A549 (cell line): Measurements from ENCODE around the gene MMP8. TPM values are rescaled to one million over a fixed set of nuclear protein-coding genes. Genes with fewer than 3 reads are reported as not detected.

ENCODE experiments used
- ATAC-seq, 2 experiments: fragments of 200-7000 bp in 1 of 2; fragments of >200 bp in 1 of 2; cut with Nextera tagmentation in 1 of 2; cut with Tn5 transposase in 1 of 2; 3 replicates each; pipeline versions ENCODE4 v1.8.0 to v1.9.1; 2018 to 2020; ENCODE audit warnings: mild to moderate bottlenecking in 1 of 2, moderate library complexity in 1 of 2
- CTCF ChIA-PET: fragments of 300-600 bp; sonication (Branson Sonifier 250); formaldehyde crosslinking; extraction: SDS; loops from one replicate; lab custom pipeline; 2021; ENCODE audit warnings: antibody characterized with exemption, inconsistent platforms; lab: Yijun Ruan, JAX
- POLR2A ChIA-PET: fragments of 350-600 bp; formaldehyde crosslinking; extraction: SDS; loops from one replicate; lab custom pipeline; 2021; ENCODE audit warnings: antibody characterized with exemption, inconsistent platforms; lab: Yijun Ruan, JAX
- DNase-seq, 2 experiments: peaks; one replicate each; pipeline versions ENCODE4 v3.0.0 to v3.0.0-alpha.2; 2011 to 2016; ENCODE audit warnings: low read depth in 1 of 2, low spot score in 1 of 2
- FAIRE-seq: peaks from 2 replicates; lab custom pipeline; 2011; peaks lifted over from hg19 to GRCh38; lab: Jason Lieb, UNC
- H3K27ac ChIP-seq, 2 experiments: fragments of >200 bp; sonication (Bioruptor Twin); formaldehyde crosslinking; 3 replicates each; pipeline ENCODE4 v1.5.1; 2016 to 2017
- H3K4me1 ChIP-seq: fragments of >200 bp; sonication (Bioruptor Twin); formaldehyde crosslinking; 3 replicates; pipeline ENCODE4 v1.6.1; 2016
- H3K4me2 ChIP-seq: fragments of >200 bp; sonication (Bioruptor Twin); formaldehyde crosslinking; 3 replicates; pipeline ENCODE4 v1.6.1; 2016
- H3K4me3 ChIP-seq: fragments of >200 bp; sonication (Bioruptor Twin); formaldehyde crosslinking; 3 replicates; pipeline ENCODE4 v1.5.1; 2016
- H3K9me3 ChIP-seq: fragments of >200 bp; sonication (Bioruptor Twin); formaldehyde crosslinking; 3 replicates; pipeline ENCODE4 v1.6.1; 2016
- ATOH8 ChIP-seq: fragments of 250-450 bp; sonication (Bioruptor Pico); IDR thresholded peaks from 2 replicates; pipeline ENCODE4 v1.5.0; 2020; ENCODE audit warnings: low read depth, mild to moderate bottlenecking, moderate library complexity
- CBX8 ChIP-seq: fragments of 200-600 bp; sonication (generic); IDR thresholded peaks from 2 replicates; pipeline ENCODE4 v1.6.1; 2016
- CEBPB ChIP-seq, 2 experiments: fragments of >200 bp in 1 of 2; sonication (Bioruptor Twin) in 1 of 2; formaldehyde crosslinking in 1 of 2; IDR thresholded peaks; 2 replicates each; pipeline ENCODE4 v1.6.1; 2012 to 2016
- CHD2 ChIP-seq: fragments of 150-350 bp; IDR thresholded peaks from 2 replicates; pipeline ENCODE4 v1.6.1; 2014; ENCODE audit warnings: low read length; ENCODE audit not compliant: partially characterized antibody
- CHD4 ChIP-seq: fragments of 200-600 bp; sonication (generic); IDR thresholded peaks from 2 replicates; pipeline ENCODE4 v1.6.1; 2016; ENCODE audit warnings: antibody characterized with exemption, mild to moderate bottlenecking, borderline replicate concordance
- E2F6 ChIP-seq: IDR thresholded peaks from 2 replicates; pipeline ENCODE4 v1.6.1; 2012; ENCODE audit warnings: low read depth, borderline replicate concordance
- EHF ChIP-seq: fragments of 250-450 bp; sonication (Bioruptor Pico); IDR thresholded peaks from 2 replicates; pipeline ENCODE4 v1.5.0; 2020; ENCODE audit warnings: mild to moderate bottlenecking
- EP300 ChIP-seq, 2 experiments: fragments of >200 bp; sonication (Bioruptor Twin); formaldehyde crosslinking; IDR thresholded peaks; 2 replicates in 1 of 2; 3 replicates in 1 of 2; pipeline ENCODE4 v1.6.1; 2016 to 2017
- FOSL2 ChIP-seq, 2 experiments: fragments of 450-650 bp in 1 of 2; fragments of >200 bp in 1 of 2; sonication (Bioruptor Twin) in 1 of 2; formaldehyde crosslinking; IDR thresholded peaks; 2 replicates each; pipeline versions ENCODE4 v1.5.0 to v1.6.1; 2016 to 2020; ENCODE audit warnings: mild to moderate bottlenecking in 1 of 2, moderate library complexity in 1 of 2
- FOXS1 ChIP-seq: fragments of 250-450 bp; sonication (Bioruptor Pico); IDR thresholded peaks from 2 replicates; pipeline ENCODE4 v1.5.0; 2020; ENCODE audit warnings: mild to moderate bottlenecking, moderate library complexity
- GATA3 ChIP-seq: IDR thresholded peaks from 2 replicates; pipeline ENCODE4 v1.6.1; 2012; ENCODE audit warnings: borderline replicate concordance
- HEYL ChIP-seq: fragments of 250-450 bp; sonication (Bioruptor Pico); IDR thresholded peaks from 2 replicates; pipeline ENCODE4 v1.8.0; 2021; ENCODE audit warnings: mild to moderate bottlenecking, moderate library complexity
- HMGXB4 ChIP-seq: fragments of 250-450 bp; sonication (Bioruptor Pico); IDR thresholded peaks from 2 replicates; pipeline ENCODE4 v1.5.0; 2021; ENCODE audit warnings: mild to moderate bottlenecking, moderate library complexity, borderline replicate concordance
- JUN ChIP-seq, 2 experiments: fragments of >200 bp; sonication (Bioruptor Twin); formaldehyde crosslinking; IDR thresholded peaks; 2 replicates in 1 of 2; 3 replicates in 1 of 2; pipeline ENCODE4 v1.6.1; 2016 to 2017
- JUNB ChIP-seq: fragments of >200 bp; sonication (Bioruptor Twin); formaldehyde crosslinking; IDR thresholded peaks from 2 replicates; pipeline ENCODE4 v1.6.1; 2016
- KDM5A ChIP-seq: fragments of 200-600 bp; sonication (generic); IDR thresholded peaks from 2 replicates; pipeline ENCODE4 v1.6.1; 2016; ENCODE audit warnings: antibody characterized with exemption, mild to moderate bottlenecking
- MAFK ChIP-seq: fragments of 450-650 bp; IDR thresholded peaks from 2 replicates; pipeline ENCODE4 v1.6.1; 2014; ENCODE audit not compliant: partially characterized antibody
- NFE2L2 ChIP-seq: fragments of 150-350 bp; conservative IDR thresholded peaks from 2 replicates; pipeline ENCODE4 v1.6.1; 2014; ENCODE audit warnings: low read length
- NPAS2 ChIP-seq: fragments of 250-450 bp; sonication (Bioruptor Pico); IDR thresholded peaks from 2 replicates; pipeline ENCODE4 v1.8.0; 2022; ENCODE audit warnings: mild to moderate bottlenecking, moderate library complexity, borderline replicate concordance
- PHF8 ChIP-seq: fragments of 200-600 bp; sonication (generic); IDR thresholded peaks from 2 replicates; pipeline ENCODE4 v1.6.1; 2016; ENCODE audit warnings: low read depth, mild to moderate bottlenecking, antibody characterized with exemption, moderate library complexity, borderline replicate concordance
- RCOR1 ChIP-seq: fragments of 150-350 bp; IDR thresholded peaks from 2 replicates; pipeline ENCODE4 v1.6.1; 2014; ENCODE audit warnings: antibody characterized with exemption, low read length, low read depth
- RFX5 ChIP-seq: fragments of 450-650 bp; IDR thresholded peaks from 2 replicates; pipeline ENCODE4 v1.7.1; 2014; ENCODE audit warnings: antibody characterized with exemption, mild to moderate bottlenecking, moderate library complexity
- SREBF2 ChIP-seq: fragments of 450-650 bp; IDR thresholded peaks from 2 replicates; pipeline ENCODE4 v1.6.1; 2014; ENCODE audit warnings: mild to moderate bottlenecking, moderate library complexity
- TFCP2L1 ChIP-seq: fragments of 250-450 bp; sonication (Bioruptor Pico); IDR thresholded peaks from 2 replicates; pipeline ENCODE4 v1.5.0; 2021; ENCODE audit warnings: mild to moderate bottlenecking
- TP53 ChIP-seq: fragments of 250-450 bp; sonication (Bioruptor Pico); IDR thresholded peaks from 2 replicates; pipeline ENCODE4 v1.5.0; 2021; ENCODE audit warnings: mild to moderate bottlenecking, moderate library complexity
- ZC3H11A ChIP-seq: fragments of 450-650 bp; IDR thresholded peaks from 2 replicates; pipeline ENCODE4 v1.6.1; 2014; ENCODE audit warnings: antibody characterized with exemption, mild to moderate bottlenecking
- ZFP36 ChIP-seq: fragments of 450-650 bp; IDR thresholded peaks from 2 replicates; pipeline ENCODE4 v1.6.1; 2014; ENCODE audit warnings: borderline replicate concordance; ENCODE audit not compliant: partially characterized antibody
- ZSCAN20 ChIP-seq: fragments of 250-450 bp; sonication (Bioruptor Pico); IDR thresholded peaks from 2 replicates; pipeline ENCODE4 v1.8.0; 2022; ENCODE audit warnings: mild to moderate bottlenecking, moderate library complexity
- WGBS: methylation state at CpG from one replicate; pipeline ENCODE4 v1.1.6; 2017; ENCODE audit errors: missing lambda C conversion rate; 5-methylcytosine and 5-hydroxymethylcytosine counted together
- polyA plus RNA-seq, 4 experiments: library from polyadenylated mRNA; depleted of rRNA in 3 of 4; stranded (reverse); fragments of >200 nt; fragmentation: RNase III in 1 of 4; extraction: RNeasy Plus Mini Kit Qiagen cat#74134 plus additional on column Dnase treatment in 1 of 4; gene quantifications; 2 replicates in 3 of 4; 3 replicates in 1 of 4; pipeline ENCODE4 v1.2.3, GENCODE V29; 2011 to 2017
- TF ChIP-seq, protein P1 (sequence below): fragments of 450-650 bp; IDR thresholded peaks from 2 replicates; pipeline ENCODE4 v1.6.1; 2014; ENCODE audit warnings: antibody characterized with exemption
- TF ChIP-seq, protein P2 (sequence below): fragments of >200 bp; sonication (Bioruptor Twin); formaldehyde crosslinking; IDR thresholded peaks from 2 replicates; pipeline ENCODE4 v1.6.1; 2016
- TF ChIP-seq, protein P3 (sequence below): fragments of >200 bp; sonication (Bioruptor Twin); formaldehyde crosslinking; IDR thresholded peaks from 3 replicates; pipeline ENCODE4 v1.6.1; 2016

MMP8 gene
- polyA plus RNA-seq, 2 of the 4 experiments (the other 2 are of a cell fraction), result not detected

DNA sequence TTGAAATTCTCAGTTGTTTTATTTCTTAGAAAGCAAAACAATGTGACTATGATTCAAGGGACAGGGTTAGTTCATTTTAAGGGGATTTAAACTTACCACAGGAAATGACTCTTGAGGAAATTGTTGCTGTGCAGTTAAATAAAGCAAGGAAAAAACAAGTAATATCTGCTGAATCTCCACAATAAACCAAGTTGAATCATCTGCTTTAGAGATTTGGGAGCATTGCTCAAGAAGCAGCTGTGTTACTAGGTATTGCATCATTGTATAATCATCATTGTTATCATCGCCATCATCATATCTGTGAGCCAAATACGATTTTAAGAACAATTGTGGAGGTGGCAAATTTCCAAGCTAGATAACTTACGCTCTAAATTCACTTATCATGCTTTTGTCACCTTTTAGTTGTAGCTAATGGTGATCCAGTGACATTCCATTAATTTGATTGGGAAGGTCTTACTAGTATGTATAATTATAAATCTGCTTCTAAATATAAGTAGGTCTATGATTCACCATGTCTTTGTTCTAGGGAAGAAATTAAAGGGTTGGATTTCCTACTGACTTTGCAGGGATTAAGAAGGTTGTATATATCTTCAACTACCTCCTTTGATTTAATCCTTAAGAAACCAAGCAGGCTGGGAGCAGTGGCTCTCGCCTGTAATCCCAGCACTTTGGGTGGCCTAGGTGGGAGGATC lies 35.7 kb upstream of the MMP8 start:
- ChIA-PET CTCF (interaction anchor here (0.6 to 1.1 kb wide), 3 partner anchors 10 to 180 kb away, joined by 3 to 5 read pairs (median 4); partner anchors contain the start of gene MMP1), POLR2A (interaction anchor here (0.6 kb wide), 1 partner anchor 20 kb away, joined by 3 read pairs; no protein-coding TSS in a partner anchor)
- Histone ChIP-seq H3K27ac (peak overlapping the region; percentile 42 to 73; a peak in 5 of 6 replicates), H3K4me1 (peaks cover 52% of the 10 kb centered on the region), H3K9me3 (no peaks in the 10 kb centered on the region), H3K4me3 (no peak overlapping the region), H3K4me2 (peak overlapping the region; percentile 64)
- peak; percentile 93 to 96 for TF ChIP-seq CEBPB (IDR thresholded peaks at IDR 0.05)
- no peak for TF ChIP-seq CHD2
- peak; percentile 53 to 56; a peak in 2 of 5 replicates for TF ChIP-seq EP300 (IDR thresholded peaks at IDR 0.05)
- TF ChIP-seq ATOH8 (CRISPR knock-in tag), result no peak
- TF ChIP-seq TFCP2L1, result no peak
- no peak for TF ChIP-seq NFE2L2
- peak; percentile 80 for TF ChIP-seq FOSL2 (IDR thresholded peaks at IDR 0.05)
- peak; percentile 71 for TF ChIP-seq FOSL2 (CRISPR knock-in tag; IDR thresholded peaks at IDR 0.05)
- no peak for TF ChIP-seq NPAS2
- no peak for TF ChIP-seq ZSCAN20 (CRISPR knock-in tag)
- peak; percentile 42 to 67; a peak in 2 of 5 replicates for TF ChIP-seq JUN (IDR thresholded peaks at IDR 0.05)
- TF ChIP-seq ZFP36, result no peak
- TF ChIP-seq, protein P1, sequence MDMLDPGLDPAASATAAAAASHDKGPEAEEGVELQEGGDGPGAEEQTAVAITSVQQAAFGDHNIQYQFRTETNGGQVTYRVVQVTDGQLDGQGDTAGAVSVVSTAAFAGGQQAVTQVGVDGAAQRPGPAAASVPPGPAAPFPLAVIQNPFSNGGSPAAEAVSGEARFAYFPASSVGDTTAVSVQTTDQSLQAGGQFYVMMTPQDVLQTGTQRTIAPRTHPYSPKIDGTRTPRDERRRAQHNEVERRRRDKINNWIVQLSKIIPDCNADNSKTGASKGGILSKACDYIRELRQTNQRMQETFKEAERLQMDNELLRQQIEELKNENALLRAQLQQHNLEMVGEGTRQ, result no peak
- no peak for TF ChIP-seq HMGXB4 (CRISPR knock-in tag)
- no peak for TF ChIP-seq ZC3H11A
- TF ChIP-seq CHD4, result no peak
- no peak for TF ChIP-seq FOXS1 (CRISPR knock-in tag)
- TF ChIP-seq EHF (CRISPR knock-in tag), result no peak
- TF ChIP-seq E2F6, result no peak
- TF ChIP-seq RCOR1, result no peak
- TF ChIP-seq TP53 (CRISPR knock-in tag), result no peak
- no peak for TF ChIP-seq CBX8
- no peak for TF ChIP-seq HEYL
- TF ChIP-seq MAFK, result peak; percentile 18
- TF ChIP-seq, protein P2, sequence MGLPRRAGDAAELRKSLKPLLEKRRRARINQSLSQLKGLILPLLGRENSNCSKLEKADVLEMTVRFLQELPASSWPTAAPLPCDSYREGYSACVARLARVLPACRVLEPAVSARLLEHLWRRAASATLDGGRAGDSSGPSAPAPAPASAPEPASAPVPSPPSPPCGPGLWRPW, result peak; percentile 94
- no peak for TF ChIP-seq PHF8
- no peak for TF ChIP-seq KDM5A
- TF ChIP-seq JUNB, result peak; percentile 84
- TF ChIP-seq, protein P3, sequence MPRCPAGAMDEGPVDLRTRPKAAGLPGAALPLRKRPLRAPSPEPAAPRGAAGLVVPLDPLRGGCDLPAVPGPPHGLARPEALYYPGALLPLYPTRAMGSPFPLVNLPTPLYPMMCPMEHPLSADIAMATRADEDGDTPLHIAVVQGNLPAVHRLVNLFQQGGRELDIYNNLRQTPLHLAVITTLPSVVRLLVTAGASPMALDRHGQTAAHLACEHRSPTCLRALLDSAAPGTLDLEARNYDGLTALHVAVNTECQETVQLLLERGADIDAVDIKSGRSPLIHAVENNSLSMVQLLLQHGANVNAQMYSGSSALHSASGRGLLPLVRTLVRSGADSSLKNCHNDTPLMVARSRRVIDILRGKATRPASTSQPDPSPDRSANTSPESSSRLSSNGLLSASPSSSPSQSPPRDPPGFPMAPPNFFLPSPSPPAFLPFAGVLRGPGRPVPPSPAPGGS, result peak; percentile 60; the same call in 1 of the 3 replicates
- TF ChIP-seq GATA3, result peak; percentile 83
- TF ChIP-seq RFX5, result no peak
- no peak for TF ChIP-seq SREBF2
- FAIRE-seq (no peak), ATAC-seq (peak in 1 of 2 experiments; percentile 77; a peak in 3 of 6 replicates), DNase-seq (peak; percentile 18 to 55)
- 42% methylated on average over 4 of the region's 4 CpGs for WGBS
